NCI-H526 (cell line): ENCODE measurements around the gene RGS17.

Experiments used
- DNase-seq, 2 experiments: peaks; one replicate each; lab custom pipeline; 2025; lab: John Stamatoyannopoulos, UW

Gene RGS17

DNA sequence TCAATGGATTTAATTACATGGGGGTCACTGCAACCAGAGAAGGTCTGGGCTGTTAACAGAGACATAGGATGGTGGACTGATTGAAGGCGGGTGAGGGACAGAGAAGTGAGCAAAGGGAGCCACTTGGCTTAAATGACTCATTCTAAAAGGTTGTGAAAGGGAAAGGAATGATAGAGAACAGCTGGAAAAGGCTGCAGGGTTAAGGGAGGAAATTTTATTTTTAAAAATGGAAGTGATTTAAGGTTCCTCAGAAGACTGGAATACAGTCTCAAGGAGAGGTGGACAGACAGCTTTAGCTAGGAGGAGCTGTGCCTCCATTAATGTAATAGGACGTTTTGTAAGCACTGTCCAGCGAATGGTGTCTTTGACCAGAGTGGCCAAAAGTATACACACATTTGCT, 46.7 kb downstream of the RGS17 start:
- DNase-seq: no peak

DNA sequence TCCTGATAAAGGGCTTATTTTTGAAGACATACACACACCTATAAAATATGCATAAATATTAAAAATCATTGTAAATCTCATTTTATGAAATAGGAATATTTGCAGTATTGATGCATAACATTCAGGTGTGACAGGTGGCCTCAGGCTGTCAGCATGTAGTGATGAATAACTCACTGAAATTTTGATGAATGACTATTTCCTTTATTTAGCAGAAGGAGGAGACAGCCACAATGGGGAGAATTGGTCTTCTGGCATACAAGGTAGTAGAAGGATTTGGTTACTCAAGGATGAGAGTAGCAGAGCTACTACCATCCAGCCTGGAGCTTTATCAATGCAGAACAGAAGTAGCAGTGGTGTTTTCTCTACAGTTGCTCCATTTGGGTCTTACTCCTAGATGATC, 47.2 kb downstream of the RGS17 start:
- DNase-seq: no peak

DNA sequence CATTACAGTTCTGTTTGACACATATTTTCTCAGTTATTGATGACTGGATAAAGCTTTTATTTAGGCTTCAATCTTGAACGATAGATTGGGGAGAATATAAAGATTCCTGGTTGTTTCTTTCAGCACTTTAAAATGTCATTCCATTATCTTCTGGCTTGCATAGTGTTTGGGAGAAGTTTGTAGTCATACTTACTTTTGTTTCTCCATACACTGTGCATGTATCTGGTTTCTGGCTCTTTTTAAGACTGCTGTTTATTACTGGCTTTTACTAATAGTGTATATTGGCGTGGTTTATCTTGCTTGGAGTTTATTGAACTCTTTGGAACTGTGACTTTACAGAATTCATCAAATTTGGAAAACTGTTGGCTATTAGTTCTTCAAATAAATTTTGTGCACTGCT, 49.2 kb downstream of the RGS17 start:
- DNase-seq: no peak

- DNase-seq: no peak
Observed at GRCh38 chr6:153076431-153076830, 54.7 kb downstream of the RGS17 start.

GRCh38 chr6:153074761-153075160, 56.3 kb downstream of the RGS17 start:
- no peak for DNase-seq

- DNase-seq: no peak
Observed at GRCh38 chr6:153073841-153074240, 57.2 kb downstream of the RGS17 start.

- DNase-seq: no peak
Observed at GRCh38 chr6:153070756-153071155, 60.3 kb downstream of the RGS17 start.

GRCh38 chr6:153069897-153070296, 61.2 kb downstream of the RGS17 start:
- no peak for DNase-seq

GRCh38 chr6:153065222-153065621, 65.9 kb downstream of the RGS17 start:
- no peak for DNase-seq

DNA sequence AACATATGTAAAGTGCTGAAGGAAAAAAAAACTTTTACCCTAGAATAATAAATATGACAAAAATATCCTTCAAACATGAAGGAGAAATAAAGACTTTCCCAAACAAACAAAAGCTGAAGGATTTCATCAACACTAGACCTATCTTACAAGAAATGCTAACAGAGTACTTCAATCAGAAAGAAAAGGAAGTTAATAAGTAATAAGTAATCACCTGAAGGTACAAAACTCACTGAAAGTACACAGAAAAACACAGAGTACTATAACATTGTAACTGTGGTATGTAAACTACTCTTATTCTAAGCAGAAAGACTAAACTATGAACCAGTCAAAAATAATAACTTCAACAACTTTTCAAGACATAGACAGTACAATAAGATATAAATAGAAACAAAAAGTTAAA, 67.1 kb downstream of the RGS17 start:
- DNase-seq: no peak

DNA sequence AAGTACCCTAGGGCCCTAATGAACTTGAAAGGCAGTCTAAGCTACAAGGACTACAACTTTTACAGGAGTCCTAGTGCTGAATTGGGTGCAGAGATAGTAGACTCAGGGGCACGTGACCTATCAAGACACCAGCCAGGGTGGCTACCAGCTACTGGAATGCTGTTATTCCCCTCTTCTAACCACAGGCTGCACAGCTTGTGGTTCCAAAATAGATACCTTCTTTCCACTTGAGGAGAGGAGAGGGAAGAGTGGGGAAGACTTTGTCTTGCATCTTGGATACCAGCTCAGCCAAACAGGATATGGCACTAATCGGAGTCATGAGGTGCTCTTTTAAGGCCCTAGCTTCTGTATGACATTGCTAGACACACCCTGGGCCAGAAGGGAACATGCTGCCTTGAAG, 68.6 kb downstream of the RGS17 start:
- DNase-seq: no peak

GRCh38 chr6:153059757-153060156, 71.3 kb downstream of the RGS17 start:
- no peak for DNase-seq

GRCh38 chr6:153059311-153059710, 71.8 kb downstream of the RGS17 start:
- DNase-seq: no peak

DNA sequence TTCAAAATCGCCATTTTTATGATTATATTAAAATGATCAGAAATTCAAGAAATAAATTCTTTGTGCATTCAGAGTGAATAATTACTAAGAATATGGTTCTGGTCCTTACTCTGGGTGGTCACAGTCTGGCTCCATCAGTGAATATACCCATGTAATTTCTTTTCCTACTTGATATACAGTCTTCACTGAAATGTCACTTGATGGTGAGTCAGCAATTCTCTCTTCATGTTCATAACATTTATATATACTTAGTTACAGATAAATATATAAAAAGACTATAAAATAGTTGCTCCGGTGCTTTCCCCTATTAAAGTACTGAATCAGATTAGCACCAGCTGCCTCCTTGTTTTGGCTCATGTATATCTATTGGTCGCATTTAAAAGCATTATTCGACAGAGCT, 72.2 kb downstream of the RGS17 start:
- DNase-seq: no peak

DNA sequence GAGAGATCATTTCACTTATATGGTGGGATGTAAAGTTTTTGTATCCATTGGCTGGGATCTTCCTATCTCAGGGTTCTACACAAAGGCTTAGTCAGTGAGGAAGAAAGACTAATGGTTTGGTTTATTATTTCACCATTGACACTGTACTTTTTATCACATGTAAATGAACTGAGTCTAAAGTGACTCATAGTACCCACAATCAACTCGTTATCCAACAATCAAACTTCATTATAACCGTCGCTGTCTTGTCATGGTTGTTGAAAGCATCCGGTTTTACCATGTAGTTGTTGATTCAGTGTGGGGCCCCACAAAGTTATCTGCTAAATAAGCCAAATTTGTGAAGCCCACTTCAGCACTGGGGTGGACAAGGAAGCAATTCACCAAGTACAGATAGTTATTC, 72.8 kb downstream of the RGS17 start:
- DNase-seq: no peak

DNA sequence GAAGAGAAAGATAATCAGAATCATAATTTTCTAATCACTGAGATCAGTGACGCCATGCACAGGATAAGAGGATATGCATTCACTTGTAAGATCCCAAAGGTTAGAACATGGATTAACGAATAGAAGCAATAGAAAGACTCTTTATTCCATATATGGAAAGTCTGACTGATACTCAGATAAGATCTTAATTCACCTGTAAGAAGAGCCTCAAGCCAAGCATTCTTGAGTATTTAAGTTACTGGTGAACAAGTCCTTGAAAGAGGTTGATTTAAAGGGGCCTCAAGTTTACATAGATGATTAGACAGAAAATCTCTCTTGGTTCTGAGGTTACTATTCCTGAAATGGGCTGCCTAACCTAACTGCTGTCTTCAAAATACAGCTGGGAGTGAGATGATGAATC, 74.8 kb downstream of the RGS17 start:
- no peak for DNase-seq

DNA sequence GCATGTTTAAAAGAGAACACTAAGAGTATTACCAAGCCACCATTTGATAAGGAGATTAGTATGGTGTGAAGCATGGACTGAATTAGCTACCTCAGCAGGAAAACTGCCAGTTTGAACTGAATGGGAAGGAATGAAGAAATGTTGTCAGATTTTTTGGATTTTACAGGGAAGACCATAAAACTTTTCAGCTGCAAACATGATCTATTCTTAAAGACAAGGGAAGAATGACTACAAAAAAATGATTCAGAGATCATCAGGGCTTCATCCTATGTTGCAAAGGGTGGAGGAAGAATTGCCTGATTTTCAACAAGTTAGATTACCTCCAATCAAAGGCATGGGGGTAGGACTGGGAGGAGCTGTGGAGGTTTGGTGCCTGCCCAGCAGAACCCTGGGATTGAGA, 79.3 kb downstream of the RGS17 start:
- DNase-seq: no peak

DNA sequence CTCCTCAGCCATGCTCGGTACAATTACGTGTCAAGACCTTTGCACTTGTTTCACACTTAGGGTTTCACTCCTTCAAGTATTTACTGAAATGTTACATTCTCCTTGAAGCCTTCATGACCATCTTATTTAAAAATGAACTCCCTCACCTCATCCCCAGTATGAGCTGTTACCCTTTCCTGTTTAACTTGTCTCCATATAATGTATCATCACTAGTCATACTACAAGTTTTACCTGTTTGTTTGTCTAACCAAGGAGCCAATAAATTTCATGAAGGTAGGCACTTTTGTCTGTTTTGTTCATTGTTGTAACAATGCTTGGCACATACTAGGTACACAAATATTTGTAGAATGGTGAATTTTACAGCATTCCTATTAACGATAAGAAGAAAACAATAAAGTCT, 82.5 kb downstream of the RGS17 start:
- DNase-seq: no peak

DNA sequence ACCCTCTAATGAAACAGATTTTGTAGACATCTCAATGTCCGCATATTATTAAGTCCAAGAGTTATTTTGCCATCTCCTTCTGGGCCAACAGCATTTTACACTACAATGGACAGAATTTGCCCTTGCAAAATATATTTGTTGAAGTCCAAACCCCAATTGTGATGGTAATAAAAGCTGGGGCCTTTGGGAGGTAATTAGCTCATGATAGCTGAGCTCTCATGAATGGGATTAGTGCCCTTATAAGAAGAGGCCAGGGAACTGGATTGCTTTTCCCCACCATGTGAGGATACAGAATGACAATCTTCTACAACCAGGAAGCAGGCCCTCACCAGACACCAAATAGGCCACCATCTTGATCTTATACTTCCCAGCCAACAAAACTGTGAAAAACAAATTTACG, 83.7 kb downstream of the RGS17 start:
- no peak for DNase-seq

GRCh38 chr6:153045271-153045670, 85.8 kb downstream of the RGS17 start:
- DNase-seq: no peak

- no peak for DNase-seq
Observed at GRCh38 chr6:153044295-153044694, 86.8 kb downstream of the RGS17 start.

GRCh38 chr6:153043719-153044118, 87.4 kb downstream of the RGS17 start:
- DNase-seq: no peak

- no peak for DNase-seq
Observed at GRCh38 chr6:153038378-153039057, 92.6 kb downstream of the RGS17 start.

GRCh38 chr6:153034139-153034538, 96.9 kb downstream of the RGS17 start:
- no peak for DNase-seq
